Testis (tissue), 2 donors: ENCODE measurements around the gene C8G.

Experiments
- CTCF ChIP-seq, 3 experiments: fragments of 450-650 bp in 2 of 3; fragments of 200-600 bp in 1 of 3; sonication (generic) in 1 of 3; IDR thresholded peaks; one replicate each; pipeline ENCODE4 v1.5.1; 2016 to 2019; ENCODE audit warnings: antibody characterized with exemption in 3 of 3, mild to moderate bottlenecking in 2 of 3, moderate library complexity in 1 of 3
- POLR2A ChIP-seq: fragments of 450-650 bp; IDR thresholded peaks from one replicate; pipeline ENCODE4 v1.6.1; 2017; ENCODE audit warnings: antibody characterized with exemption, mild to moderate bottlenecking, moderate library complexity

DNA sequence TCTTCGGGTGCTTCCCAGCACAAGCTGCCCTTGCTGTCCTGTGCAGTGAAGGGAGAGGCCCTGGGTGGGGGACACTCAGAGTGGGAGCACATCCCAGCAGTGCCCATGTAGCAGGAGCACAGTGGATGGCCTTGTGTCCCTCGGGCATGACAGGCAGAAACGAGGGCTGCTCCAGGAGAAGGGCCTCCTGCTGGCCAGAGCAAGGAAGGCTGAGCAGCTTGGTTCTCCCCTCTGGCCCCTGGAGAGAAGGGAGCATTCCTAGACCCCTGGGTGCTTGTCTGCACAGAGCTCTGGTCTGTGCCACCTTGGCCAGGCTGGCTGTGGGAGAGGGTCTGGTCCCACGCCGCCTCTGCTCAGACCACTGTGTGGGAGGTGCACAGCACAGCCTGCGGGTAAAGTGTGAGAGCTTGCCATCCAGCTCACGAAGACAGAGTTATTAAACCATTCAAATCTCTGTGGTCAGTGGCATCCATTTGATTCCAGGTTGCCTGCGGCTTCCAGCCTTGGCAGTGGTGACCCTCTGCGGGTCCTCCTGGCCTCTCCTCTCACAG, 18.8 kb upstream of the C8G start:
- no peak for TF ChIP-seq CTCF (IDR thresholded peaks at IDR 0.05)
- TF ChIP-seq POLR2A: no peak
